Stimulated activated CD8-positive, alpha-beta memory T cell treated with anti-CD3 and anti-CD28 coated beads, Interleukin-12 subunit alpha, Interleukin-12 subunit beta, amount 100 ng/mL, for 1 hour (primary cell): Measurements from ENCODE around the gene BASP1.
"Not testable (repeated sequence)": the region's sequence is repeated elsewhere in the genome, so short reads cannot be mapped to it uniquely, and the experiment has no call there.

Source experiments
- DNase-seq: peaks from one replicate; pipeline ENCODE4 v3.0.0-alpha.2; 2020; ENCODE audit warnings: low read depth

The BASP1 gene

GRCh38 chr5:17319095-17319494 lies 101.7 kb downstream of the BASP1 start:
- not testable (repeated sequence) for DNase-seq

- DNase-seq = no peak
These were observed 108.6 kb downstream of the BASP1 start for GRCh38 chr5:17325770-17326599.
